Measurements from ENCODE around the gene PARVB.
A peak's percentile ranks its signal among the peaks of the same experiment; 100 is the strongest.

Gene PARVB

DNA sequence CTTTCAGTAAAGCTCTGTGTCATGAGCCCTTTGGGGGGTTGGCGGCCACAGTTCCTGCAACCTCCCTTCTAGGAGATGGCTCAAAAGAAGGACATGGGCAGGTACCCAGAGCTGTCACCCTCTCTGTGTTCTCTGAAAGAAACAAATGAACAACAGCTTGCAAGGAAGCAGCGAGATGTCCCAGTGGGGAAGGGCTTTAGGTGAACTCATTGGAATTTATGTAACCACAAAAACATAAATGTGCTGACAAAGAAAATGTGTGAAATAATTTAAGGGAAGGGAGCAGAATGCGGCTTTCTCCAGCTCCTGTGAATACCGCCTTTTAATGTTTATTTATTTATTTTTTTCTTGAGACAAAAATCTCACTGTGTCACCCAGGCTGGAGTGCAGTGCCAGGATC, 159.9 kb downstream of the PARVB start:
- no peak for ATAC-seq
- DNase-seq, result no peak

DNA sequence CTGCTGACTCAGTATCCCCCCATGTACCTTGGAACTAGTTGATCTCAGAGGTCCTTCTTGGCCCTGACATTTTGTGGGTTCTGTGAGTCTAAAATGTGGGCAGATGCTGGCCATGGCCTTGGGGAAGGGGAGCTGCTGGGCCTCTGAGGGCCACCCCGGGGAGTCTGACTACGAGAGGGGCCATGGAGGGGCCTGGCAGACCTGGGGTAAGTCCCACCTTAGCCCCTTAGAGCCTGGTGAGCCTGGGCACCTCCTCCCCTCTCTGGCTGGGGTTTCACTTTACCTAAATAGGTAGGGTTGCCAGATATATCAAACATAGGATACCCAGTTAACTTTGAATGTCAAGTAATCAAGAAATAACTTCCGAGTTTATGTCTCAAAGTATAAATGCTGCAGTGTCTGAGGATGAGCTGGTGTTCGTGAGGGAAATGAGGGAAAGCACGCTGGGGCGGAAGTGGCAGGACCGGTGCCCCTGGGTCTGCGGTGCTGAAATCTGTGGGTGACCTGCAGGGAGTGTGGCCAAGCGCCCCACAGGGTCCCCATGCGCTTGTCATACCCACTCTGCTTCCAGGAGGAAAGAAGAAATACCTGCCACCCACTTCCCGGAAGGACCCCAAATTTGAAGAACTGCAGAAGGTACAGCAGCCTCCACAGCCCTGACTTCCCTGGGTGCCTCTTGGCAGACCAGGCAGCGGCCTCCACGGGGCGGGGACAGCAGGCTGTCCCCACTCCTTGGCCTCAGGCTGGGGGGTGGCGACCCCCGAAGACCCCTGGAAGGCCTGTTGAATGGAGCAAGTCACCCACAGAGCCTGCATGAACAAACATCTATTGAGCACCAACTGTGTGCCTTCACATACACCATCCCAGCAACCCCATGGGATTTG, 161.4 kb downstream of the PARVB start:
- no peak for DNase-seq
- no peak for ATAC-seq

DNA sequence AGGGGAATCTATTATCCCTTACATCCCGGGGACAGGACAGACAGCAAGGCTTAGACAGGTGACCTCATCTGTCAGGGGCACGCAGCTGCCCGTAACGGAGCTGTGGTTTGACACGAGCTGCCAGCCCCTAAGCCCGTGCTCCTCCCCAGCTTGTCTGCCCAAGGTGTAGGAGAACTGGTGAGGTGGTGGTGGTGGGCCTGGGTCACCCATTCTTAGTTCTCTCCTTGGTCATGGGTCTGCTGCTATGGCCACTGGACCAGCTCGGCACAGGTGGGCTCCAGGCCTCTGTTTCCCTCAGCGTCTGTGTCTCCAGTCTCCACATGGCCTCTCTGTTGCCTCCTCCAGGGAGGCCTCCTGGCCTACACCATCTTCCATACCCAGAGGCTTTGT, 162.0 kb downstream of the PARVB start:
- ATAC-seq (no peak), DNase-seq (no peak)

DNA sequence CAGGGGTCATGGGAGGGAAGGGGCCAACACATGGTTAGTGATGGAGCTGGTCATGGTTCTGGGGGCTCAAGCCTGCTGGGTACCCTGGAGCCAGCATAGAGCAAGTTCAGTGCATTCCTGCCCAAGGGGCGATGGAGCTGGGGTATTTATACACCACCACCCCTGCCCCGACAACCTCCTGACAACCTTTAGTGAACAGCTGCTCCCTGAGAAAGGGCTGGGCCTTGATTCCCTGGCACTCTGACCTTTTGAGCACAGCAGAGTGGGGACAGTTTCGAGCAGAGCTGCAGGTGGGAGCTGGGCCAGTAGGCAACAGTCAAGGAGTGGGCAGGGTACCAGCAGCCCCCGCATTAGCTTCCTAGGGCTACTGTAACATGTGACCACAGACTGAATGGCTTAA, 162.6 kb downstream of the PARVB start:
- ATAC-seq (no peak), DNase-seq (no peak)

DNA sequence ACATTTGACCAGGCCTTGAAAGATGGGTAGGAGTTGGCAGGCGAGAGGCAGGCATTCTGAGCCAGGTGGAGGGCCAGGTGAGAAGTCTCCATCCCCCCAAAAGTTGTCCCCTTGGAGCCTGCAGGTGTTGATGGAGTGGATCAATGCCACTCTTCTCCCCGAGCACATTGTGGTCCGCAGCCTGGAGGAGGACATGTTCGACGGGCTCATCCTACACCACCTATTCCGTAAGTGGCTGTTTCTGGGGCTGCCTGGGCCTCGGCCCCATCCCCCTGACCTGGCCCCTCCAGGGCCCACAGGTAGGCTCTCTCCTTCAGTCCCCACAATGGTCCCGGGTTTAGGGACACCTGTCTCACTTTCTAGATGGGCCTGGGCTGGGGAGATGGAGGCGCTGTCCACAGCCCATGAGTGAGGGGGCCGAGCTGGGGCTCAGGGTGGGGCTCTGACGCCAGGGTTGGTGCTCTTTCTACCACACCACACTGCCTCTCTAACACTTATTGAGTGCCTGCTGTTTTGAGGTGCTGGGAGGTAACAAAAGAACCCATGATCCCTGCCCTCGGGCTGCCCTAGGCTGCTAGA, 163.6 kb downstream of the PARVB start:
- no peak for ATAC-seq
- DNase-seq, result no peak

DNA sequence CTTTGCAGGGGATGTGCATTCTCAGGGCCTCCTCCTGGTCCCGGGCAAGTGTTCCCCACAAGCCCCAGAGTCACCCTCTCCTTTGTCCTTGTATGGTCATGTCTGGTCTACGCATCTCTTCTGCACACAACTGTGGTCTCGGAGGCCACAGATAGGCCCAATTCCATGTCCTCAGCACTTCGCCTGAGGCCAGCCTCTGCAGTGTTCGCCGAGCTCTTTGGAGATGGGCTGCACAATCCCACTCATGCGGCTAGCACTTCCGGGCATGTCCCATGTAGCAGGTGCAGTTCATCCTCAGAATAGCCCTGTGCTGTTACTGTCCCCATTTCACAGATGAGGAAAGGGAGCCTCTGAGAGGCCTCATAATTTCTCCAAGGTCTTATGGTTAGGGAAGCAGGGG, 164.2 kb downstream of the PARVB start:
- ATAC-seq, result no peak
- DNase-seq, result no peak

DNA sequence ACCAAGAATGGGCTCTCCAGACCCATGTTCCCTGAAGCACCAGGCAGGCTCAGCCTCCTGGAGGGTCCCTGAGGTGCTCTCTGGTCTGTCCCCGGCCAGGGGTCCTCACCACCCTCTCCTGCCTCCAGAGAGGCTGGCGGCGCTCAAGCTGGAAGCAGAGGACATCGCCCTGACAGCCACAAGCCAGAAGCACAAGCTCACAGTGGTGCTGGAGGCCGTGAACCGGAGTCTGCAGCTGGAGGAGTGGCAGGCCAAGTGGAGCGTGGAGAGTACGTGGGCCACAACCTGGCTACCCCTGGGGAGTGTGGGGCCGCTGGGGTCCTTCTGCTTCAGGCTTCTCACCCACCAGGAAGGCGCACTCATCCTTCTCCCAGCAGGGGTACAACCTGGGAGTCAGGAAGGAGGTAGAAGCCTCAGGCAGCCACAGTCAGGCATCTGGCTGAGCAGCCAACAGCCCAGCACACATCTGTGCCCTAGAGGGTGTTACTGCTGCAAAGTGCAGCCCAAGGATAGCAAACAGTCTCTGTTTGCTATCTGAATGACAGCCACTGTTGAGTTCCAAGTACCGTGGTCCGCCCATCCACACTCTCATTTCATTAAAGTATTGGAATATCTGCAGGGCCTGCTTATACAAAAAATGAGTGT, 165.0 kb downstream of the PARVB start:
- DNase-seq (no peak), ATAC-seq (no peak)

DNA sequence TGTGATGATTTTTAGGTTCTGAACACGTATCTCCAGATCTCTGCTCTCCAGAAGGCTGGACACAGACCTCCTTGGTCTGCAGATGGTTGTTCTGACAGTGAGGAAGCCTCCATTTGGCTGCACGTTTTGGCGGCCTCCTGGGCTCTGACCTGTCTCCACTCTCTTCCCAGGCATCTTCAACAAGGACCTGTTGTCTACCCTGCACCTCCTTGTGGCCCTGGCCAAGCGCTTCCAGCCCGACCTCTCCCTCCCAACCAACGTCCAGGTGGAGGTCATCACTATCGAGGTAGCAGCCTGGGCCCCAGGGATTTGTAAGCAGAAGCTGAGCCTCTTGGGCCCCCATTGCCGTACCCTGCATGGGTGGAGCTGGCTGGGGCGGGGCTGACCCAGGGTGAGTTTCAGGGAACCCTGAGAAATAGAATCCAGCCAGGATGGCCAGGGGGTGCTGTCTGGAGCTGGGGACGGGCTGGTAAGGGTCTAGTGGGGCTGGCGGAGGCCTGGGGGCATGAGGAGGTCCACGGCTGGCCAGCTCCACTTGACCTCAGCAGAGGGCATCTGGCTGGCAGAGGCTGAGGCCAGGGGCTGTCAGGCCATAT, 166.4 kb downstream of the PARVB start:
- no peak for DNase-seq
- ATAC-seq, result no peak

DNA sequence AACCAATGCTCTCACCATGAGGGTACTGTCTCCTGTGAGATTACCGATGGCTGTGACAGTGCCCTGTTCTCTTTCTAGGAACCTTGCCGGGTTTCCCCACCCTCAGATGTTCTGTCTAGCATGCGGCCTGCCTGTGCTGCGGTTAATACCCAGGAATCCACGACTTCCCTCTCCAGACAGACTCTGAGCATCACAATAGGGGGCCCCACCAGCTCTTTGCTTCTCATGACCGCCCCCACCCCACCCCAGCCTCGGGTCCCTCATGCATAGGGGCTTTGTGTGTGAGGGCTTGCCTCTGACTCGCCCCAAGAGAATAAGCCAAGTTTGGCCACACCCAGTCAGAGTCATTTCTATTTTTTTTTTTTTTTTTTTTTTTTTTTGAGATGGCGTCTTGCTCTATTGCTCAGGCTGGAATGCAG, 166.9 kb downstream of the PARVB start:
- peak; percentile 59 for DNase-seq
- ATAC-seq, result peak; percentile 78

DNA sequence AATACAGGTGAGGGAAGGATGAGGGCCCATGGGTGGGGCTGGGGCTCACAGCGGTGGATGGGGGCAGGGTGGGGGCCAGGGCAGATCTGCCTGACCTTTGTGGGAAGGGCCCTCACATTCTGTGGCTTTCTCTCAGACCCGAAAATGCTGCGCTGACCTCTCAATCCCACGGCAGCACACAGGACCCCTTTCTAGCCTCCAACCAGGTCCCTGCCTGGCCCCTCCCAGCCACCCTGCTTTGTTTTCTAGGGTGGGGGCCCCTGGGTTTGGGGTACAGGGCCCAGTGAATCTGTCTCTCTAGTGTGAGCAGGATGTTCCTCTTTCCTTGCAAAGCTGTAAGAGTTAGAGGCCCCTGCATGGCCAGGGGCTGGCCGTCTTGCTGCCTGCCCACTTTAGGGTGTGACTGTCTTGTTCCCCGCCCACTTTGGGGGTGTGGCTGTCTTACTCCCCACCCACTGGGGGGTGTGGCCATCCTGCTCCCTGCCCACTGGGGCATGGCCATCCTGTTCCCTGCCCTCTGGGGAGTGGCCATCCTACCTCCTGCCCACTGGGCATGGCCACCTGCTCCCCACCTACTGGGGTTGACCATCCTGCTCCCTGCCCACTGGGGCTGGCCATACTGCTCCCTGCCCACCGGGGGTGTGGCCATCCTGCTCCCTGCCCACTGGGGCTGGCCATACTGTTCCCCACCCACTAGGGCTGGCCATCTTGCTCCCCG, 168.2 kb downstream of the PARVB start:
- DNase-seq (peak; percentile 66), ATAC-seq (no peak)

DNA sequence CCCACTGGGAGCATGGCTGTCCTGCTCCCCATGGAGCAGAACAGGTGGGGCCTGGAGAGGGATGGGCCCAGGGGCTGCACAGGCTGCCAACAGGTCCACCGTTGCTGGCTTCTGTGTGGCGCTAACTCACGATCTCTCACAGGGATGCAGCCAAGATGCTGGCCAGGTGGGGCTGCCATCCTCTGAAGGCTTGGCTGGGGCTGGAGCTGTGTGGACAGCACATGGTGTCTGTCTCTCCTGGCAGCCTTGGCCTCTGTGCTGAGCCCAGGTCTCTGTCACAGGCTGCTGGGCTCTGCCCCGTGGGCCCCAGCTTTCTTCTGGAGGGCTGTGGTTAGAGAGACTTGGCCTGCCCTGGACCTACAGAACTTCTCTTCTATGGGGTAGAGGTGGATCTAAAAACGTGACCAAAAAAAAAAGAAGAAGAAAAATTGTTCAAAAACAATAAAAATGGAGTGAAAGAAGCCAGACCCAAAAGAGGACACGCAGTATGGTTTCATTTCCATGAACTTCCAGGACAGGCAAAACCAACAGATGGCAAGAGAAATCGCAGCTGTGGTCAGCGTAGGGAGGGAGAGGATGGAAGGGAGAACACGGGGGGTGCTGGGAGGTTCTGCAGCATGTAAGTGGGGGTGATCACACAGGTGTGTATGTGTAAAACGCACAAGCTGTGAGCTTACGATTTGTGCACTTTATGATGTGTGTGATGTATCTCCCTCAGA, 168.9 kb downstream of the PARVB start:
- DNase-seq (no peak), ATAC-seq (peak; percentile 17)

DNA sequence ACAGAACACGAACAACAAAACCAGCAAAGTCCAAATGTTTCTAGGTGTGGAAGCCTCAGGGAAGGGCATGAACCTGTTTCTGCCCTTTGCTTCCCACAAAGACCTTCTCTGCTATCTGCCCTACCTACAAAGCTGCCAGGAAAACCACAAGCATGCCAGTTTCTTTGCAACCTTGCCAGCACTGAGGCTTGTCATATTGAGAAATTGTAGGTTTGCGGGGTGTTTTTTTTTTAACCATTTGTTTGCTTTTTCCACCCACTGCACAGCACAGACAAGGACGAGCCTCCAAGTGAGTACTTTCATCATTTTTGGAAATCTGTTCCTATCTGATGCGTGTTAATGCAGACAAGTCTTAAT, 169.4 kb downstream of the PARVB start:
- ATAC-seq, result peak; percentile 23

DNA sequence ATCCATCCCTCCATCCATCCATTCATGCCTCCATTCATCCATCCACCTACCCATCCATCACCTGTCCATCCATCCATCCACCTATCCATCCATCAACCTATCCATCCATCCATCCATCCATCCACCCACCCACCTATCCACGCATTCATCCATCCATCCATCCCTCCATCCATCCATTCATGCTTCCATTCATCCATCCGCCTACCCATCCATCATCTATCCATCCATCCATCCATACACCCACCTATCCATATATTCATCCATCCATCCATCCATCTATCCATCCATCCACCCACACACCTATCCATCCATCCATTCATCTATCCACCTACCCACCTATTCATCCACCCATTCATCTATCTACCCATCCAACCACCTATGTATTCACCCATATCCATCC, 170.5 kb downstream of the PARVB start:
- ATAC-seq (no peak), DNase-seq (no peak)

More for the DNA sequence above, 169.4 kb downstream of the PARVB start:
- peak; percentile 25 for DNase-seq

DNA sequence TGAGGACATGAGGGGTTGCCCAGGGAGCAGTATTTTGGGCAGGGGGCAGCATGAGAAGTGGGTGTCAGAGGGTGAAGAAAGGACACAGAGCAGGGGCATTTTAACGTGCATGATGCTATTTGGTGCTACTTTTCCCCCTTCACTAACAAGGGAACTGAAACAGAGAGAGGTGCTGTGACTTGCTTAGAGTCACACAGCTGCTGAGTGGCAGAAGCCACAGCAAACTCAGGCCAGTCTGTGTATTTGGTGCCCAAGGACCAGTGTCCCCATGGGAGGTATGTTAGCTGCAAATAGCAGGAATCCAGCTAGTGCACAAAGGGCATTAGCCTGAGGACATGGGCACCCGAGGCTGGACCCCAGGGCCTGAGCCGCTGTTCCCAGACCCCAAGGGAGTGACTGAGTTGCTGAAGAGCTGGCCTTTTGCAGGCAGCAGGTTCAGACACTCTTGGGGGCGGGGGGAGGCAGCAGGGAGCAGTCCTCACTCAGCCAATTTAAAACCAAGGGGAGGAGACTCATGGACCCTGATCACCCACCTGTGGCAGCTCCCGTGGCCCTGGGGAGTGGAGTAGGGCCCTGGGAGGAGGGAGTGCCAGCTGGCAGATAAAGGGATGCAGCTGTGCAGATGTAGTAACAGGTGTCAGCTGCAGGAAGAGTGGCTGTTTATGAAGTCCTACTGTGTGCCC, 171.2 kb downstream of the PARVB start:
- ATAC-seq, result no peak
- no peak for DNase-seq

DNA sequence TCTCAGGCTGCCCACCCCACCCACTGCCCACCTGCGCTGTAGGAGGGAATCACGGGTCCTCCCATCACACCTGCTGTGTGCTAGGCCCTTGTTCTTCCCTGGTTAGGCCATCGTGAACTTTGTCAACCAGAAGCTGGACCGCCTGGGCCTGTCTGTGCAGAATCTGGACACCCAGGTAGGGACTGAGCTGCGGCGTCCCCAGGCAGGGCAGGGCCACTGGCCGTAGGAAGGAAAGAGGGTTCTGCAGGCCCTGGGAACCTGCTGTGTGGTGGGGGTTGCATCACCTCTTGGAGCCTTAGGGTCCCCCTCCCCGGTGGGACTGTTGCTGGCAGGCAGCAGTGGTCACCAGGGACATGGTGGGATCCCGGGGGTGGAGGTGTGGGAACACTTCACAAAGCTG, 172.1 kb downstream of the PARVB start:
- ATAC-seq (no peak), DNase-seq (no peak)

DNA sequence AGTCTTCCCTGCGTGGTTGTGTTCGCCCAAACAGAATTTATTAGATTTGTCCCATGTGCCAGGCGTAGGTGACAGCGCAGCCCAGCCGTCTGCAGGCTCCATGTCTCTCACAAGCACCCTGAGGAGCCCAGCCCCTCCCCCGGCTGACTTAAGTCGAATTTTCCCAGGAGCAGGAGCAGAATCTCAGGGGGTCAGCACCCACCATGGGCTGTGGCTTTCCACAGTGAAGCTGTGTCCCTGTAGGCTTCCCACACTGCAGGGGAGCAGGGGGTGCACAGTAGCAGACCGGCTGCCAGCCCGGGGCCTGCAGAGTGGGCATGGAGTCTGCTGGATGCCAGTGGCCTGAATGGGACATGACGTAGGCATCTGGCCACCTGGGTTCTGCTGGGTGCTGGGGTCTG, 172.6 kb downstream of the PARVB start:
- DNase-seq (no peak), ATAC-seq (no peak)

DNA sequence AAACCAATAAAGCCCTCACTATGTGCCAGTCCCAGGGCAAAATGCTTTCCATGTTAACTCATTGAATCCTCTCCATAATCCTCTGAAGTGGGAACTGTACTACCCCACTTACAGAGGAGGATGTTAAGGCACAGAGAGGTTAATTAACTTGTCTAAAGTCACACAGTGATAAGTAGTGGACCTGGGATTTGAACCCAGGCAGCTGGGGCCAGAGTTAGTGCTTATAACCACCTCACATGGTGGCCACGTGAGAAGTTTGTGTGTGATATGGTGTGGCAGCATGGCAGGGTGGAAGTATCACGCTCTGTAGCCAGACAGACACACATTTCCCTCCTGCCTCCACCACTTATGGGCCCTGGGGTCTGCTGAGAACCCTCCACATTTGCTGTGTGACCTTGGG, 173.2 kb downstream of the PARVB start:
- ATAC-seq, result no peak
- no peak for DNase-seq

DNA sequence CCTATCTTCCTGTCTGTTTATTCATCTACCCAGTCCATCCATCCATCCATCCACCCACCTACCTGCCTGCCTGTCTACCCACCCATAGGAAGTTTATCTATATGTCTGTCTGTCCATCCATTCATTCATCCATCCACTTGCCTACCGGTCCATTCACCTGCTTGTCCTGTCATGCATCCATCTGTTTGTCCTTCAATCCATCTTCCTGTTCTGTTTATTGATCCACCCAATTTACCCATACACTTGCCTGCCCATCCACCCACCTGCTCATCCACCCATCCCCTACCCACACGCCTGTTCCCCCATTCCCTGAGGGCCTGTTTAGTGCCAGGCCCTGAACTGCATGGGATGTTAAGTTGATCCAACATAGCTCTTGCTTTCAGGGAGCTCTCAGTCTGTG, 175.1 kb downstream of the PARVB start:
- DNase-seq, result no peak

DNA sequence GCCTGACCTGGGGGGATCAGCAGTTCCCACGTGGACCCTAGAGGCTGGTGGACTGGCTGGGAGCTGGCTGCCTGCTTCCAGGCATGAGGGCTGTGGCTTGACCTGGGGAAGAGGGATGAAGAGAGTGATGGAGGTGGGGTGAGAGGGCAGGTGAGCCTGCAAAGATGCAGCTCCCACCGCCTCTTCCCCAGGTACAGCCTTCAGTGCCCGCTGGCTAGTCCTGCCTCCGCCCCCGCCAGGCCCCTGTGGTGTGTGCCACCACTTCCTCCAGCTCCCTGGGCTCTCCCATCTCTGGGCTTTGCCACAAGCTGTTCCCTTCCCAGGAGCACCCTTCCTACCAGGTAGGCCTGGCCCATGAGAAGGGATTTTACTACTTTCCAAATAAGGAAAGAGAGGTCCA, 175.8 kb downstream of the PARVB start:
- no peak for ATAC-seq
- no peak for DNase-seq

More for the DNA sequence above, 175.1 kb downstream of the PARVB start:
- ATAC-seq, result no peak

DNA sequence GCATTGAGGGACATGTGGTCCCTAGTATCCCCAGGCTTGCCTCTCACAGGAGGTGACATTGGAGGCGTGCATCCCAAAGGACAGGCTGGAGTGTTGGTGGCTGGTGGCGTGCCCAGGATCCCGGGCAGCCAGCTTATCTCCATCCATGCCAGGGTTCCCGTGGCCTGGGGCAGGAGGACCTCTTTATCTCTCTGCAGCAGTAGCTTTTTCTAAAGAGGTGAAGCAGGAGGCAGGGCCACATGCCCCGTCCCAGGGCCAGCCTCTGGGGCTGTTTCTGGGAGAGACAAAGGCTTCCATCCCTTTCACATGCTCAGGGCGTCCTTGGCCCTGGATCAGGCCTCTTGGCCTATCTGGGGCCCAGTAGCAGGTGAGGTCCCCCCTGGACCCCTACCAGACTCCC, 176.3 kb downstream of the PARVB start:
- DNase-seq, result no peak
- no peak for ATAC-seq

DNA sequence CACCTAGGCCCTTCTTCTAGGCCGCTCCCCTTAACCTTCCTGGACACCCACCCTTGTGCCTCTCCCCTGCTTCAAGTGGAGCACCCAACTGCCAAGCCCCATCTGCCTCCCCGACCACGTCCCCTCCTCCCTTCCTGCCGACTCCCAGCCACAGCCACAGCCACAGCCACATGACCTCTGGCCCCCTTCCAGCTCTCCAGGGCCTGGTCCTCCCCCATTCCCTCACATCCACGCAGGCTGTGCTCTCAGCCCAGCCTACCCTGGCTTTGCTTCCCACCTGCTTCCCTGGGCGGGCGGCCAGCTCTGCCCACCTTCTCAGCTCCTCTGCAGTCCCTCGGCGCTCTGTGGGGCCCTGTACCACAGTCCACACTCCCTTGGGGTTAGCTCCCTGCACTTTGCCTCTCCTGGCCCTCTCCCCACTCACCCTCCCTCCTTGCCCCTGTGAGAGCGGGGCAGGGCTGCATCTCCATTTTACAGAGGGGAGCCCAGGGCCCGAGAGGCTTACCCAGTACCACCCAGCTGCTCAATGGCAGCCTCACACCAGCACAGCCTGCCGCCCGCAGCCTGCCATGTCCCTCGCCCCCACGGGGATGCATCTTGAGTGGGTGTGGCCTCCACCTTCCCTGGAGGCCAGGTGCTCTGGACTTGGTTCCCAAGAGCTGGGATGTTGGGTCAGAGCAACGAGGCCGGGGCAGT, 176.9 kb downstream of the PARVB start:
- no peak for ATAC-seq
- DNase-seq, result no peak

All from stimulated activated naive CD8-positive, alpha-beta T cell treated with anti-CD3 and anti-CD28 coated beads, Interleukin-15, Interleukin-2, amounts not matched to agents 100 U/mL and 50 U/mL, for 24 hours (primary cell).